ENCODE data around the gene FLT1. TPM values are rescaled to one million over a fixed set of nuclear protein-coding genes. Genes with fewer than 3 reads are reported as not detected.
A peak's percentile ranks its signal among the peaks of the same experiment; 100 is the strongest.

Gene FLT1
- polyA plus RNA-seq, 1 donor from 2014 or later, result 0.26 TPM

DNA sequence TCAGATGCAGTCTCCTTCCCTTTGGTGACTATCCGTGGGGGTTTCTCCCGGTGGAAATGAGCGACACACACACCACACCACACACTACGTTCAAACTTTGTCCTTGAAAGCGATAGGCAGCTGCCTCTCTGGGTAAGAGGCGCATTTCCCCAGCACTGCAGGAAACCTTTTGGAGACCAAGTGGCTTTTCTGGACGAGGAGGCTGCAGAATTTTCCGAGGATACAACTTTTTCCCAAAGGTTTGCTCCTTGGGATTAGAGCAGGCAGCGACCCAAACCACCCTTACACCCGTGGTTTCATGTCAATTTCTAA lies 38.2 kb upstream of the FLT1 start:
- Mint-ChIP-seq H3K4me3 (peak overlapping the region in 3 of 4 donors; percentile 57 to 73 (median 57)), H3K27me3 (peaks cover 33% of the 10 kb centered on the region), H3K36me3 (no peaks in the 10 kb centered on the region), H3K27ac (no peak overlapping the region), H3K9me3 (peaks cover 0 to 5% (median 0%) of the 10 kb centered on the region in 3 donors), H3K4me1 (peaks cover 0 to under 1% (median under 1%) of the 10 kb centered on the region in 3 donors)

DNA sequence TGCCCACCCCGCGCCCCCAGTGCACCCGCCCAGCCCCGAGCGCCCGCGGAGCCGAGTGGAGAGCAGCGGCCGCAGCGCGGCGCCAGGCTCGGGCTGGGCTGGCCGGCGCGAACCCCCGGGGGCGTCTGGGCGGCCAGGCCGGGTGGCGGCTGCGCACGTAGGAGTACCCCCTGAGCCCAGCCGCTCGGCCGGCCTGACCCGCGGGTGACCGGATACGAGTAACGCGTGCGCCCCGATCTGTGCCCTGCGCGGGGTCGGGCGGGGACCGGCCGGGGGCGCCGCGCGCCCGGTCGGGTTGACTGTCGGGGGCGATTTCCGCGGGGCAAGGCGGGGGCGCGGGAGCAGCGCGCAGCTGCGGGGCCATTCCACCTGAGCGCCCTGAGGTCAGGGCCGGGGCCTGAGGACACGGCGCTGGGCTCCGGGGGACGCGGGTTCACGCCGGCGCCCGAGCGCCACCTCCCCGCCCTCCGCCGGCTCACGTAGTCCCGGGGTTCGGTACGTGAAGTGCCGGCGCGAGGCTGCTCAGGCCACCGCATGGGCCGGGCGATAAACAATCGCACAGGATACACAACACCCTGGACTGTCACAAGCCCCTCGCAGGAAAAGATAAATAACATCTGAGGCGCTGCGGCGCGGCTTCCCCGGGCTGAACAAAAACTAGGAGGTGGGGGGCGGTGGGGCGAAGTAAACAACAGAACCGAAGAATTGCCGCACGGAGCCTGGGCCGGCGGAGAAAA lies 37.6 kb upstream of the FLT1 start:
- Mint-ChIP-seq H3K4me1 (peaks cover 5 to 6% (median 5%) of the 10 kb centered on the region in 3 donors), H3K27me3 (peaks cover 36% of the 10 kb centered on the region), H3K36me3 (no peaks in the 10 kb centered on the region), H3K4me3 (peak overlapping the region in 2 of 4 donors; percentile 57 to 73), H3K27ac (no peak overlapping the region), H3K9me3 (peaks cover 0 to 5% (median 0%) of the 10 kb centered on the region in 3 donors)

DNA sequence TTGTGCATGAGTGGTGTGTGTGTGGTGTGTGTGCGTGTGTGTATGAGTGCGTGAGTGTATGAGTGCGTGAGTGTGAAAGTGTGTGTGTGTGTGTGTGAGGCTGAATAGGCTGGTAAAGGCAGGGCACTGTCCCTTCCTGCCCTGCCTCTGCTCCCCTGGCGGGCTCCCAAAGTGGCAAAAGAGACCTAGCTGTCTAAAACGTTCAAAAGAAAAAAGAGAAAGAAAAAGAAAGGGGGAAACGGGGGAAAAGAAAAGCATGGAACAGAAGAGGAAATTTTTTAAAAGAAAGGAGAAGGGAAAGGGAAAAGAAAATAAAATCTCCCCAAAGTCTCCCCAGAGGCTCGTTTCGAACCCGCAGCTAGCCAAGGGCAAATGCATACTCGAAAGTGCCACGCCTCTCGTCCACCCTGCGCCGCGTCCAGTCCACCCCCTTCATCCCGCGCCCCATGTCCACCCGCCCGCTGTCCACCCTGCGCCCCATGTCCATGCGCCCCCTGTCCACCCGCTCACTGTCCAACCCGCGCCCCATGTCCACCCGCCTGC lies 37.0 kb upstream of the FLT1 start:
- Mint-ChIP-seq H3K9me3 (peaks cover 0 to 5% (median 0%) of the 10 kb centered on the region in 3 donors), H3K4me1 (peaks cover 8 to 9% (median 8%) of the 10 kb centered on the region in 3 donors), H3K27me3 (peaks cover 37% of the 10 kb centered on the region), H3K36me3 (no peaks in the 10 kb centered on the region), H3K27ac (no peak overlapping the region), H3K4me3 (no peak overlapping the region)

DNA sequence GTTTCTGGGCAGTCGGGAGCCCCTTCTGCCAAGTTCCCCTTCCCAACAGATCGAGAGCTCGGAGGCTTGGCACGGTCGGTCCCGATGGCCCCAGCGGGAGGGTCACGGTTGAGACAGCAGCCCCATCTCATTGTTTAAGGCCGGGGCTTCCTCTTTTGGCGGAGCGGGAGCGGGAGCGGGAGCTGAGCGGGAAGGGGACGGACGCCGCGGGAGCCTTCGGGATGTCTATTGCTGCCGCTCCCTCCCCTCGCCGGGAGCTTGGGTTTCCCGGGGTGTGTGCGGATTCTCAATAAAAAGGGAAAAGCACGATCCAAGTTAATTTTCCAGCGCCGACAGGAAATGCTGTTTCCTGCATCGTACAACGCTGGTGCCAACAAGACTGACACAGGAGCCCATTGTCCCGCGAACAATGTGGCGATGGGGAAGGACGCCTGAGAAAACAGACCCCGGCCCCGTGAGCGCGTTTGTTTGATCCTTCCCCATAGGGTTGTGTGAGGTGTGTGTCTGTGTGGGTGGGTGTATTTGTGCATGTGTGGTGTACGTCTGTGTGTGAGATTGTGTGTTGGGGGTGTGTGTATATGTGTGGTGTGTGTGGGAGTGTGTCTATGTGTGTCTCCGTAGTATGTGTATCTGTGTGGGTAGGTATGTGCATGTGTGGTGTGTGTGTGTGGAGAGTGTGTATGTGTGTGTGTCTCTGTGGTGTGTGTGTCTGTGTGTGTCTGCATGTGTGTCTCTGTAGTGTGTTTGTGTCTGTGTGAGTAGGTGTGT lies 36.3 kb upstream of the FLT1 start:
- Mint-ChIP-seq H3K4me1 (peaks cover 8 to 9% (median 8%) of the 10 kb centered on the region in 3 donors), H3K4me3 (no peak overlapping the region), H3K27me3 (peaks cover 36% of the 10 kb centered on the region), H3K27ac (no peak overlapping the region), H3K36me3 (no peaks in the 10 kb centered on the region), H3K9me3 (peaks cover 0 to 5% (median 0%) of the 10 kb centered on the region in 3 donors)

DNA sequence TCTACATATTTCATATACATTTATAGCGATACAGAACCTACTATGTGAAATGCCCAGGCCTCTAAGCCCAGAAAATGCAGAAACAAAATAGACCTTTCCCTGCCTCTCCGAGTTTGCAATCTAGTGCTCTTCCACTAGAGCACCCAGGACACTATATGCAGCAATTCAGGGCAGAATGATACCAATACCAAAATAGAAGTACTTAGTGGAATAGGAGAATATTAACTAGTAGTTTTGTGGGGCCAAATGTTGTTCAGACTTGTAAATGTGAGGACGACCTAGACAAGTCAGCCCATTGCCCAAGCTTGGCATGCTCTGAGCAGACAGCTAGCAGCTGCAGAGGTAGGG lies 35.8 kb upstream of the FLT1 start:
- no peaks in the 10 kb centered on the region for H3K36me3 Mint-ChIP-seq
- H3K4me1 Mint-ChIP-seq, result peaks cover 8 to 9% (median 9%) of the 10 kb centered on the region in 3 donors
- H3K9me3 Mint-ChIP-seq, result peaks cover 0 to 3% (median 0%) of the 10 kb centered on the region in 3 donors
- H3K4me3 Mint-ChIP-seq, result no peak overlapping the region
- peaks cover 39% of the 10 kb centered on the region for H3K27me3 Mint-ChIP-seq
- no peak overlapping the region for H3K27ac Mint-ChIP-seq

DNA sequence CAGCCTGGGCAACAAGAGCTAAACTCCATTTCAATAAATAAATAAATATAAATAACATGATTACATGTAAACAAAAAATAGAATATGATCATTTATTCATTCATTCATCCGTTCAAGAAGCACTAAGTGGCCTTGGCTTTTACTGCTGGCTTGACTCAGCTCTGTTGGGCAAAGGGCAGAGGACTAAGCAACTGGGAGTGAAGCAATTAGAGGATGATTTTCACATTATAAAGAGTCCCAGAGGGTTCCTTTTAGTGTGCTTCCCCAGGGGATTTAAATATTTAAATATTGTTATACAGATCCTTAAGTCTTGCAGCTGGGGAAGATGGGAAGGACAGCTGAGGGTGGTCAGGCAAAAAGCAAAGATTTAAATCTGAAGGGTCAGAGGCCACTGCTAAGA lies 34.9 kb upstream of the FLT1 start:
- H3K36me3 Mint-ChIP-seq, result no peaks in the 10 kb centered on the region

DNA sequence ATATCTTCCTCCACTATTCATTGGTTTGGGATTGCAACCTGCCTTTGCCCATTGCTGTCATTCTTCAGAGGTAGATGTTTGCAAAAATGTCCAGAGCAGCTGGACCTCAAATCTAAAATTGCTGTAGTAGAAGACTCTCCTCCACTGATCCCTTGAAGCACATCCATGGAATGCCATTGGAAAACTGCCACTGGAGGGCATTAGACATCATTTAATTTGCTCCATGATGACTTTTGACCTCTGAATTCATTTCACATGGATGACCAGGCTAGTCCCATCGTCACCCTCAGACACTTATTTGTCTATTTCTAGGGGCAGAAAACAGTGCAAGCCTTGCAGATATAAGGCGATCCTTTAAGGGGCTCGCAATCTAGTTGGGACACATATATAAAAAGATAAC lies 33.9 kb upstream of the FLT1 start:
- H3K4me3 Mint-ChIP-seq, result no peak overlapping the region

More for the DNA sequence above, 34.9 kb upstream of the FLT1 start:
- Mint-ChIP-seq H3K4me3 (no peak overlapping the region), H3K9me3 (peaks cover 0 to 4% (median 0%) of the 10 kb centered on the region in 3 donors), H3K27ac (no peak overlapping the region), H3K27me3 (peaks cover 43% of the 10 kb centered on the region), H3K4me1 (peaks cover 9 to 12% (median 11%) of the 10 kb centered on the region in 3 donors)

DNA sequence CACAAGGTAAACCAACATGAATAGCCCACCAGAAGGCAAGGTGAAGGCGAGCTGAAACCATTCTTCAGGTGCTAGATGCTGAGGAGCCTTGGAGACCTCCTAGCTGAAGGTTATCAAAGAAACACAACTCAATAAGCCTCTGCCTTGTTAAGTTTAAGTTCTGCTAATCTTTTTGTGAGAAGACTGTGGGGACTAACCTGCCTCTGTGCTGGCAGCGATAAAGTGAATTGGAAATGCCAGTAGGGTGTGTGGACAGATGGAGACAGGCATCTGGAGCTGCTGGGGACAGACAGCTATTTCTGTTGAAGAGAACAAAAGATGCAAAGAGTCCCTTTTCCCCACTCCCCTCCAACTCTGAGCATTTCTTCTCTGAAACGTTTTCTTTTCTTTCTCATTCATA lies 33.5 kb upstream of the FLT1 start:
- H3K27me3 Mint-ChIP-seq, result peaks cover 36% of the 10 kb centered on the region
- no peaks in the 10 kb centered on the region for H3K36me3 Mint-ChIP-seq
- peak overlapping the region in 1 of 4 donors; percentile 39 for H3K4me3 Mint-ChIP-seq
- H3K9me3 Mint-ChIP-seq, result peaks cover 0 to 4% (median 0%) of the 10 kb centered on the region in 3 donors
- H3K27ac Mint-ChIP-seq, result no peak overlapping the region
- peaks cover 13 to 19% (median 16%) of the 10 kb centered on the region in 3 donors for H3K4me1 Mint-ChIP-seq

More for the DNA sequence above, 33.9 kb upstream of the FLT1 start:
- Mint-ChIP-seq H3K27me3 (peaks cover 37% of the 10 kb centered on the region), H3K9me3 (peaks cover 0 to 4% (median 0%) of the 10 kb centered on the region in 3 donors), H3K36me3 (no peaks in the 10 kb centered on the region), H3K4me1 (peaks cover 13 to 17% (median 15%) of the 10 kb centered on the region in 3 donors), H3K27ac (no peak overlapping the region)

DNA sequence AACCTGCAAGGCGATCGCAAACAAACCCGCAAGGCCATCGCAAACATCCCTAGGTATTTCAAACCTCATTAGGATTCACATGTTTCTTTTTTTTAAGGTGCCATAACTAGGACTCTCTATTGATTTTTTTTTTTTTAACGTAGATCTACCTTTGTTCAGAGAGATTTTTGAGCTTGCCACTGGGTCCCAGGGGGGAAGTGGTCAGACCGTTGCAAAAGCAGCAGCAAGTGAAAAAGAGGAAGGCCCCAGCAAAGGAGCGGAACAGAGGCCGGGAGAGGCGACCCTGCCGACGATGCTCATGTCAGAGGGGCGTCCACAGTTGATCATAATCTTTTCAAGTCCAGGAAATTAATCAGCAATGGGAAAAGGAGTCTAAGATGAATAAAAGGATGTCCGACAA lies 32.7 kb upstream of the FLT1 start:
- peaks cover 0 to 2% (median 0%) of the 10 kb centered on the region in 3 donors for H3K9me3 Mint-ChIP-seq
- peak overlapping the region in 2 of 3 donors; percentile 6 to 14 for H3K27ac Mint-ChIP-seq
- no peaks in the 10 kb centered on the region for H3K36me3 Mint-ChIP-seq
- H3K4me3 Mint-ChIP-seq, result peak overlapping the region in 3 of 4 donors; percentile 24 to 56 (median 49)
- H3K27me3 Mint-ChIP-seq, result peaks cover 29% of the 10 kb centered on the region
- peaks cover 13 to 19% (median 16%) of the 10 kb centered on the region in 3 donors for H3K4me1 Mint-ChIP-seq

DNA sequence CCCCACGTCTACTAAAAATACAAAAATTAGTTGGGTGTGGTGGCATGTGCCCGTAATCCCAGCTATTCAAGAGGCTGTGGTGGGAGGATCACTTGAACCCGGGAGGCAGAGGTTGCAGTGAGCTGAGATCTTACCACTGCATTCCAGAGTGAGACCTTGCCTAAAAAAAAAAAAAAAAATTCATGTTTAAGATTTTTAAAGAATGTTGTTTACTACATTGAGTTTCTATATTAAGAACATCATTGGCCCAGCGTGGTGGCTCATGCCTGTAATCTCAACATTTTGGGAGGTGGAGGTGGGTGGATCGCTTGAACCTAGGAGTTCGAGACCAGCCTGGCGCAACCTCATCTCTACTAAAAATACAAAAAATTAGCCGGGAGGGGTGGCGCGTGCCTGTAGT lies 31.9 kb upstream of the FLT1 start:
- Mint-ChIP-seq H3K27me3 (peaks cover 29% of the 10 kb centered on the region), H3K4me3 (no peak overlapping the region), H3K27ac (no peak overlapping the region), H3K4me1 (peaks cover 13 to 19% (median 16%) of the 10 kb centered on the region in 3 donors), H3K9me3 (peaks cover 0 to 2% (median 0%) of the 10 kb centered on the region in 3 donors), H3K36me3 (no peaks in the 10 kb centered on the region)

DNA sequence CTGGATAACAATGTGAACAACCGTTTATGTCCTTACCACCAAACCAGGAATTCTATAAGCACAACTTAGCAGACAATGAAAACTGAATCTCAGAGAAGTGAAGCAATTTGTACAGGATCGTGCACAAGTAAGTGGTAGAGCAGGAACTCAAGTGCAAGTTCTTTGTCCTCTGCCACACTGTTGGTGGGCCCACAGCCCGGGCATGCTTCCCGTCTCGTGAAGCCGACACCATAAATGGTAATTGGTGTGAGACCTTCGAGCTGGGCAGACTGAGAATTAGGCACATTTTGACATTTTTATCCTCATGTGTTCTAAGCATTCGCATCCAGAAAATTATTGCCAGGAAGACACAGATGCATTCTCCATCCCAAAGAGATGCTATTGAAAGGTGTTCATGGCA lies 27.9 kb upstream of the FLT1 start:
- Mint-ChIP-seq H3K4me3 (peak overlapping the region in 1 of 4 donors; percentile 29), H3K27me3 (peaks cover 23% of the 10 kb centered on the region), H3K4me1 (peaks cover 11 to 16% (median 14%) of the 10 kb centered on the region in 3 donors), H3K9me3 (peaks cover 0 to 3% (median 3%) of the 10 kb centered on the region in 3 donors), H3K36me3 (no peaks in the 10 kb centered on the region), H3K27ac (no peak overlapping the region)

DNA sequence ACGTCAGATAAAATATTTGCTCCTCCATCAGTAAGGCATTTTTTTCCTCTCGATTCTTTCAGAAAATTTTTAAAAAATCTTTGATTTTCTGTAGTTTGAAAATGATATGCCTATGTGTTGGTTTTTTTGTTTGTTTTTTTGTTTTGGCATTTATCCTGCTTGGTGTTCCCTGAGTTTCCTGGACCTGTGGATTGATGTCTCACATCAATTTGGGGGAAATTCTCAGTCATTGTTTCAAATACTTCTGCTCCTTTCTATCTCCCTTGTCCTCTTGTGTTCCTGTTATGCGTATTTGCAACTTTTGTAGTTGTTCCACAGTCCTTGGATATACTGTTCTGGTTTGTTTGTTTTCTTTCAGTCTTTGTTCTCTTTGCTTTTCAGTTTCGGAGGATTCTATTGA lies 18.8 kb upstream of the FLT1 start:
- Mint-ChIP-seq H3K4me3 (no peak overlapping the region), H3K36me3 (peaks cover 2% of the 10 kb centered on the region), H3K27ac (no peak overlapping the region)

DNA sequence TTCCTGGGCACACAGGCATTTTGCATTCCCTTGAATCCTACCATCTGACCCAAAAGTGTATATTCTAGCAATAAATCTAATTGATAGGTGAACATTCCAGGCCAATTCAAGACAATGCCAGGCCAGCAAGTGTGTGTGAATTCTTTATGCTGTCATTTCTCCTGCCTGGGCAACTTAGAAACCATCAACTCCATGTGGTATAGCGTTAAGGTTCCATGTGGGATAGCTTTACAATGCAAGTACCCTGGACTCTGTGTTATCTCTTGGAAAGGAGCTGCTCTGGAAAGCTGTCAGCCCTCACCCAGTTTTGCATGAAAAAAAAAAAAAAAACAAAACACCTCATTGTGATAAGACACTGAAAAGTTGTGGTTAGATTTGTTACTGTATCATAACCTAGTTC lies 15.6 kb upstream of the FLT1 start:
- Mint-ChIP-seq H3K36me3 (peaks cover 2% of the 10 kb centered on the region), H3K4me3 (no peak overlapping the region), H3K4me1 (no peaks in the 10 kb centered on the region), H3K9me3 (no peaks in the 10 kb centered on the region), H3K27me3 (peaks cover 8% of the 10 kb centered on the region), H3K27ac (no peak overlapping the region)

More for the DNA sequence above, 18.8 kb upstream of the FLT1 start:
- no peaks in the 10 kb centered on the region for H3K9me3 Mint-ChIP-seq
- H3K27me3 Mint-ChIP-seq, result peaks cover 6% of the 10 kb centered on the region
- H3K4me1 Mint-ChIP-seq, result no peaks in the 10 kb centered on the region

DNA sequence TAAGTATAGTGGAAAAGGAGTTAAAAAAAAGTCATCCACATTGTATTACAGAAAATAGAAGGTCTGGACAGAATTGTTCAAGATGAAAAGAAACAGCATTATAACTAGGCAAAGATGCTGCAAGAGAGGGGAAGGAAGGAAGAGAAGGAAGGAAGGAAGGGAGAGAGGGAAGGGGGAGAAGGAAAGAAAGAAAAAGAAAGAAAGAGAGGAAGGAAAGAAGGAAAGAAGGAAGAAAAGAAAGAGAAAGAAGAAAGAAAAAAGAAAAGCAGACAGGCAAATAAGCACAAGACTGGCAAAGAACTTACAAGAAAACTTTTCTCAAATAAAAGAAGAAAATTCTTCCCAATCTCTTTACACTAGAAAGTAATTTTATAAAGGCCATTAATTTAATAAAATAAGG lies 15.1 kb upstream of the FLT1 start:
- no peak overlapping the region for H3K4me3 Mint-ChIP-seq
- H3K36me3 Mint-ChIP-seq, result peaks cover 2% of the 10 kb centered on the region
- no peaks in the 10 kb centered on the region for H3K4me1 Mint-ChIP-seq
- H3K9me3 Mint-ChIP-seq, result no peaks in the 10 kb centered on the region
- peaks cover 8% of the 10 kb centered on the region for H3K27me3 Mint-ChIP-seq
- no peak overlapping the region for H3K27ac Mint-ChIP-seq

DNA sequence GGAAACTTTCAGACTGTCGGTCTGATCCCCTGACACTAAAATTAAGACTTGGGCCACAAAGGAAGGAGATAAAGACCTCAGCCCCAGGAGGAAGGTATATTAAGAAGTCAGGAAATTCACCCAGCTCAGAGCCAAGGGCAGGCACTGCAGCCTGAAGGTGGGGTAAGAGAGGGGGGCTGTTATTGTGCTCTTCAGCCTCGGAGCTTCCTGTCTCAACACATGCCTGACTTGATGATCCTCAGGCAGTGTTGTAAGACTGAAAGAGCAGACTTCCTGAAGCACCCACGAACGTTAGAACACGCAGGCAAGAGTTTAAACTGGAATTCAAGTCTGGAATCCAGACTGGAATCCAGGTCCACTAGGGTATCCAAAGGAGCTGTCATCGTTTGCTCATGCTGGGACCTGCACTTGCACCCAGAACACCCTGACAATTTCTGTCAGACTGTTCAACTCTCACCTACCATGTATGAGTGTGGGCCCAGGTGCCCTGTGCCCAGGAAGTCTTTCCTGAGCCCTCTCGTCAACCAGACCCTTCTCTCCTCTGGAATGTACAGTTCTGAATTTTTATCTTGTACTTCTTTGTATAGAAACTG lies 10.7 kb upstream of the FLT1 start:
- no peaks in the 10 kb centered on the region for H3K4me1 Mint-ChIP-seq
- no peak overlapping the region for H3K4me3 Mint-ChIP-seq
- H3K9me3 Mint-ChIP-seq, result peaks cover 0 to under 1% (median 0%) of the 10 kb centered on the region in 3 donors
- H3K36me3 Mint-ChIP-seq, result peaks cover 2% of the 10 kb centered on the region
- H3K27me3 Mint-ChIP-seq, result peaks cover 7% of the 10 kb centered on the region
- H3K27ac Mint-ChIP-seq, result no peak overlapping the region
